Esophagus muscularis mucosa (tissue), 4 donors: ENCODE results near the gene BEX4.

ENCODE experiments used
- EP300 ChIP-seq: sonication (generic); formaldehyde crosslinking; IDR thresholded peaks from one replicate; pipeline ENCODE4 v1.6.1; 2017; ENCODE audit warnings: antibody characterized with exemption
- POLR2A ChIP-seq: fragments of 450-650 bp; IDR thresholded peaks from one replicate; pipeline ENCODE4 v1.6.1; 2017; ENCODE audit warnings: antibody characterized with exemption, moderate library complexity, mild to moderate bottlenecking, low read depth
- POLR2AphosphoS5 ChIP-seq, 2 donors: sonication (generic); formaldehyde crosslinking; IDR thresholded peaks; one replicate each; pipeline ENCODE4 v1.6.1; 2017; ENCODE audit warnings: antibody characterized with exemption in 2 of 2
- TF ChIP-seq, protein P1 (sequence below), 3 experiments: fragments of 200-600 bp in 2 of 3; fragments of 450-650 bp in 1 of 3; sonication (generic) in 2 of 3; IDR thresholded peaks; one replicate each; pipeline ENCODE4 v1.5.1; 2017 to 2019; ENCODE audit warnings: antibody characterized with exemption in 3 of 3, mild to moderate bottlenecking in 2 of 3, moderate library complexity in 1 of 3

DNA sequence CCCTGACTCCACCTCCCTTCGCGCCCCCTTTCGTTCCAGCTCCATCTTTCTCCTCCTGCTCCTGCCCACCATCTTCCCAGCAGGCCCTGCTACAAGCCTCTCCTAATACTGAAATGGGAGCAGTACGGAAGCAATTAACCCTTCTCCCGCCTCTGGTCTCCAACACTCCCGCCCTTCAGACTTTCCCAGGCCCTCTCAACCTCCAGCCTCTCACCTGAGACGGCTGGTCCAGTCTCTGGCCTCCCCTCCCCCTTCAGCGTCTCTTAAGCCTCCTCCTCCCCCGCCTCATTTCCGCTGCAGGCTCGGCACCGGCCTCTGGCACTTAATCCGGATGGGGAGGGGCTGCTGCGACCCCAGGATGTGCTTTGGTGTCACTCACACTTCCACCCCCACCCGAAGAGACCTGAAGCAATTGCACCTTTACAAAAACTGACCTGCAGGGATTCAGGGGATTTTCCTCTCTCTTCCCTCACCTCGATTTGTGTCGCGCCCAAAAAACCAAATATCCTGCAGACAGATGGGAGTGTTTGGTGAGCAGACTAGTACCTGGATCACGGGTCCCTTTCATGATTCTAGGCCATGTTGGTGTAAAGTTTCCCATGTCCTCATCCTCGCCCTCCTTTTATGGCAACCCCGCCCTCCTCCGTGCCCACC lies 39.4 kb downstream of the BEX4 start:
- TF ChIP-seq EP300 (no peak), POLR2A (no peak), POLR2AphosphoS5 (IDR thresholded peaks at IDR 0.05) (peak in 1 of 2 donors; percentile 17)
- TF ChIP-seq, protein P1, sequence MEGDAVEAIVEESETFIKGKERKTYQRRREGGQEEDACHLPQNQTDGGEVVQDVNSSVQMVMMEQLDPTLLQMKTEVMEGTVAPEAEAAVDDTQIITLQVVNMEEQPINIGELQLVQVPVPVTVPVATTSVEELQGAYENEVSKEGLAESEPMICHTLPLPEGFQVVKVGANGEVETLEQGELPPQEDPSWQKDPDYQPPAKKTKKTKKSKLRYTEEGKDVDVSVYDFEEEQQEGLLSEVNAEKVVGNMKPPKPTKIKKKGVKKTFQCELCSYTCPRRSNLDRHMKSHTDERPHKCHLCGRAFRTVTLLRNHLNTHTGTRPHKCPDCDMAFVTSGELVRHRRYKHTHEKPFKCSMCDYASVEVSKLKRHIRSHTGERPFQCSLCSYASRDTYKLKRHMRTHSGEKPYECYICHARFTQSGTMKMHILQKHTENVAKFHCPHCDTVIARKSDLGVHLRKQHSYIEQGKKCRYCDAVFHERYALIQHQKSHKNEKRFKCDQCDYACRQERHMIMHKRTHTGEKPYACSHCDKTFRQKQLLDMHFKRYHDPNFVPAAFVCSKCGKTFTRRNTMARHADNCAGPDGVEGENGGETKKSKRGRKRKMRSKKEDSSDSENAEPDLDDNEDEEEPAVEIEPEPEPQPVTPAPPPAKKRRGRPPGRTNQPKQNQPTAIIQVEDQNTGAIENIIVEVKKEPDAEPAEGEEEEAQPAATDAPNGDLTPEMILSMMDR (IDR thresholded peaks at IDR 0.05) = no peak
